Glomerular visceral epithelial cell (primary cell): ENCODE measurements around the gene LYVE1.
"Not testable (repeated sequence)": the region's sequence is repeated elsewhere in the genome, so short reads cannot be mapped to it uniquely, and the experiment has no call there.

Source experiments
- DNase-seq: peaks from one replicate; pipeline ENCODE4 v3.0.0-alpha.2; 2016; ENCODE audit errors: extremely low spot score

LYVE1 gene

GRCh38 chr11:10568486-10568941, at the start of gene LYVE1:
LYVE1 (minus strand) TSS chr11:10568665; CDS start chr11:10568532, 133 bp downstream.
- DNase-seq, result no peak

GRCh38 chr11:10617551-10617950, 49.1 kb upstream of the LYVE1 start:
- DNase-seq, result no peak

- no peak for DNase-seq
These were observed 43.8 kb upstream of the LYVE1 start for GRCh38 chr11:10611979-10612862.

GRCh38 chr11:10609636-10610035, 41.2 kb upstream of the LYVE1 start:
- DNase-seq, result no peak

GRCh38 chr11:10608584-10608983, 40.1 kb upstream of the LYVE1 start:
- no peak for DNase-seq

- DNase-seq, result no peak
These were observed 39.1 kb upstream of the LYVE1 start for GRCh38 chr11:10607462-10608132.

- DNase-seq, result peak; percentile 6
These were observed 38.2 kb upstream of the LYVE1 start for GRCh38 chr11:10606536-10607208.

GRCh38 chr11:10605941-10606381, 37.5 kb upstream of the LYVE1 start:
- no peak for DNase-seq

- DNase-seq, result no peak
These were observed 36.3 kb upstream of the LYVE1 start for GRCh38 chr11:10604798-10605197.

- DNase-seq, result no peak
These were observed 35.9 kb upstream of the LYVE1 start for GRCh38 chr11:10604340-10604748.

- DNase-seq, result no peak
These were observed 35.3 kb upstream of the LYVE1 start for GRCh38 chr11:10603721-10604297.

- DNase-seq, result no peak
These were observed 34.5 kb upstream of the LYVE1 start for GRCh38 chr11:10602945-10603344.

- DNase-seq, result no peak
These were observed 33.9 kb upstream of the LYVE1 start for GRCh38 chr11:10602366-10602765.

- no peak for DNase-seq
These were observed 33.4 kb upstream of the LYVE1 start for GRCh38 chr11:10601837-10602236.

- DNase-seq, result no peak
These were observed 32.2 kb upstream of the LYVE1 start for GRCh38 chr11:10600570-10601248.

- DNase-seq, result no peak
These were observed 31.1 kb upstream of the LYVE1 start for GRCh38 chr11:10599388-10600175.

GRCh38 chr11:10598816-10599215, 30.4 kb upstream of the LYVE1 start:
- no peak for DNase-seq

- no peak for DNase-seq
These were observed 29.4 kb upstream of the LYVE1 start for GRCh38 chr11:10597877-10598351.

- DNase-seq, result not testable (repeated sequence)
These were observed 27.4 kb upstream of the LYVE1 start for GRCh38 chr11:10595840-10596239.

GRCh38 chr11:10594407-10594806, 25.9 kb upstream of the LYVE1 start:
- DNase-seq, result peak; percentile 5
